Measurements from ENCODE around the gene AKR1C1.
A peak's percentile ranks its signal among the peaks of the same experiment; 100 is the strongest.
"Not testable (repeated sequence)": the region's sequence is repeated elsewhere in the genome, so short reads cannot be mapped to it uniquely, and the experiment has no call there.

Gene AKR1C1

GRCh38 chr10:5019770-5020612, 56.8 kb downstream of the AKR1C1 start:
- H3K9me3 ChIP-seq (ENCODE audit: control extremely low read depth in 1 of 5, control insufficient read depth in 4 of 5, insufficient read depth in 2 of 5, low read depth in 1 of 5, low read length in 4 of 5); H3K4me3 ChIP-seq (ENCODE audit: control insufficient read depth in 1 of 7, extremely low read depth in 1 of 7, insufficient read depth in 4 of 7, low read depth in 2 of 7, low read length in 6 of 7); H3K36me3 ChIP-seq (ENCODE audit: control insufficient read depth in 4 of 4, insufficient read depth in 4 of 4, low read length in 3 of 4); CTCF ChIA-PET; H3K27me3 ChIP-seq (replicated peaks in 2 of 5; ENCODE audit: control insufficient read depth in 4 of 5, insufficient read depth in 5 of 5, low read length in 4 of 5); H3K27ac ChIP-seq (ENCODE audit: insufficient read depth in 1 of 2, low read depth in 1 of 2, low read length in 2 of 2, poor library complexity in 1 of 2, severe bottlenecking in 2 of 2); POLR2A ChIA-PET: not testable (repeated sequence)
- 0% methylated on average over 1 of the region's 6 CpGs for WGBS (ENCODE audit: insufficient coverage)
- peak; percentile 19 to 79 (median 73) for DNase-seq
- H3K4me1 ChIP-seq (ENCODE audit: control extremely low read depth in 1 of 4, control insufficient read depth in 4 of 4, insufficient read depth in 4 of 4, low read length in 3 of 4): peaks cover 2 to 39% (median 27%) of the 10 kb centered on the region in 4 experiments

GRCh38 chr10:5021624-5022290, 58.5 kb downstream of the AKR1C1 start:
- DNase-seq: peak in 2 of 3 donors; percentile 5 to 25
- H3K36me3 ChIP-seq (ENCODE audit: control insufficient read depth in 4 of 4, insufficient read depth in 4 of 4, low read length in 3 of 4); H3K9me3 ChIP-seq (ENCODE audit: control extremely low read depth in 1 of 5, control insufficient read depth in 4 of 5, insufficient read depth in 2 of 5, low read depth in 1 of 5, low read length in 4 of 5); H3K27me3 ChIP-seq (replicated peaks in 2 of 5; ENCODE audit: control insufficient read depth in 4 of 5, insufficient read depth in 5 of 5, low read length in 4 of 5); H3K4me3 ChIP-seq (ENCODE audit: control insufficient read depth in 1 of 7, extremely low read depth in 1 of 7, insufficient read depth in 4 of 7, low read depth in 2 of 7, low read length in 6 of 7); POLR2A ChIA-PET; H3K27ac ChIP-seq (ENCODE audit: insufficient read depth in 1 of 2, low read depth in 1 of 2, low read length in 2 of 2, poor library complexity in 1 of 2, severe bottlenecking in 2 of 2): not testable (repeated sequence)
- CTCF ChIA-PET: interaction anchor here (1.6 kb wide), 1 partner anchor 11 kb away, joined by 4 read pairs; no protein-coding TSS in a partner anchor
- H3K4me1 ChIP-seq (ENCODE audit: control extremely low read depth in 1 of 4, control insufficient read depth in 4 of 4, insufficient read depth in 4 of 4, low read length in 3 of 4): peaks cover 7 to 51% (median 38%) of the 10 kb centered on the region in 4 experiments
- 69% methylated on average over 6 of the region's 10 CpGs for WGBS (ENCODE audit: insufficient coverage)

- H3K36me3 ChIP-seq (ENCODE audit: control insufficient read depth in 4 of 4, insufficient read depth in 4 of 4, low read length in 3 of 4): no peaks in the 10 kb centered on the region
- no peak overlapping the region for H3K4me3 ChIP-seq (ENCODE audit: control insufficient read depth in 1 of 7, extremely low read depth in 1 of 7, insufficient read depth in 4 of 7, low read depth in 2 of 7, low read length in 6 of 7)
- WGBS (ENCODE audit: insufficient coverage): 8% methylated on average over 4 of the region's 4 CpGs
- POLR2A ChIA-PET: no interaction called here
- peaks cover 0 to 2% (median 0%) of the 10 kb centered on the region in 5 experiments for H3K9me3 ChIP-seq (ENCODE audit: control extremely low read depth in 1 of 5, control insufficient read depth in 4 of 5, insufficient read depth in 2 of 5, low read depth in 1 of 5, low read length in 4 of 5)
- H3K27ac ChIP-seq (ENCODE audit: insufficient read depth in 1 of 2, low read depth in 1 of 2, low read length in 2 of 2, poor library complexity in 1 of 2, severe bottlenecking in 2 of 2): no peak overlapping the region
- CTCF ChIA-PET: interaction anchor here (1.2 to 1.6 kb wide), 2 partner anchors 10 to 320 kb away, joined by 3 to 4 read pairs; no protein-coding TSS in a partner anchor
- peaks cover 7 to 47% (median 38%) of the 10 kb centered on the region in 4 experiments for H3K4me1 ChIP-seq (ENCODE audit: control extremely low read depth in 1 of 4, control insufficient read depth in 4 of 4, insufficient read depth in 4 of 4, low read length in 3 of 4)
- DNase-seq: peak; percentile 11 to 56 (median 33)
- H3K27me3 ChIP-seq (replicated peaks in 2 of 5; ENCODE audit: control insufficient read depth in 4 of 5, insufficient read depth in 5 of 5, low read length in 4 of 5): no peaks in the 10 kb centered on the region
These were observed 60.1 kb downstream of the AKR1C1 start for GRCh38 chr10:5023177-5023805.

GRCh38 chr10:5025461-5025881, 62.3 kb downstream of the AKR1C1 start:
- H3K27me3 ChIP-seq (replicated peaks in 2 of 5; ENCODE audit: control insufficient read depth in 4 of 5, insufficient read depth in 5 of 5, low read length in 4 of 5); H3K27ac ChIP-seq (ENCODE audit: insufficient read depth in 1 of 2, low read depth in 1 of 2, low read length in 2 of 2, poor library complexity in 1 of 2, severe bottlenecking in 2 of 2); H3K36me3 ChIP-seq (ENCODE audit: control insufficient read depth in 4 of 4, insufficient read depth in 4 of 4, low read length in 3 of 4); POLR2A ChIA-PET: not testable (repeated sequence)
- DNase-seq: peak; percentile 60 to 95 (median 91)
- Histone ChIP-seq H3K4me1 (ENCODE audit: control extremely low read depth in 1 of 4, control insufficient read depth in 4 of 4, insufficient read depth in 4 of 4, low read length in 3 of 4) (peaks cover 7 to 33% (median 31%) of the 10 kb centered on the region in 4 experiments), H3K9me3 (ENCODE audit: control extremely low read depth in 1 of 5, control insufficient read depth in 4 of 5, insufficient read depth in 2 of 5, low read depth in 1 of 5, low read length in 4 of 5) (peaks cover 0 to 12% (median 4%) of the 10 kb centered on the region in 5 experiments), H3K4me3 (ENCODE audit: control insufficient read depth in 1 of 7, extremely low read depth in 1 of 7, insufficient read depth in 4 of 7, low read depth in 2 of 7, low read length in 6 of 7) (peak overlapping the region in 2 of 7 experiments; percentile 6 to 38)
- CTCF ChIA-PET: interaction anchor here (1.6 kb wide), 1 partner anchor 12 kb away, joined by 4 read pairs; no protein-coding TSS in a partner anchor

- WGBS (ENCODE audit: insufficient coverage): no CpG with 5 or more reads among the region's 1 CpG
- ChIA-PET POLR2A (no interaction called here), CTCF (no interaction called here)
- no peak overlapping the region for H3K27ac ChIP-seq (ENCODE audit: insufficient read depth in 1 of 2, low read depth in 1 of 2, low read length in 2 of 2, poor library complexity in 1 of 2, severe bottlenecking in 2 of 2)
- peak in 1 of 3 donors; percentile 6 for DNase-seq
- H3K4me3 ChIP-seq (ENCODE audit: control insufficient read depth in 1 of 7, extremely low read depth in 1 of 7, insufficient read depth in 4 of 7, low read depth in 2 of 7, low read length in 6 of 7): no peak overlapping the region
- peaks cover 3 to 42% (median 11%) of the 10 kb centered on the region in 5 experiments for H3K9me3 ChIP-seq (ENCODE audit: control extremely low read depth in 1 of 5, control insufficient read depth in 4 of 5, insufficient read depth in 2 of 5, low read depth in 1 of 5, low read length in 4 of 5)
- H3K27me3 ChIP-seq (replicated peaks in 2 of 5; ENCODE audit: control insufficient read depth in 4 of 5, insufficient read depth in 5 of 5, low read length in 4 of 5): no peaks in the 10 kb centered on the region
- no peaks in the 10 kb centered on the region for H3K36me3 ChIP-seq (ENCODE audit: control insufficient read depth in 4 of 4, insufficient read depth in 4 of 4, low read length in 3 of 4)
- peaks cover under 1 to 3% (median 2%) of the 10 kb centered on the region in 4 experiments for H3K4me1 ChIP-seq (ENCODE audit: control extremely low read depth in 1 of 4, control insufficient read depth in 4 of 4, insufficient read depth in 4 of 4, low read length in 3 of 4)
These were observed 67.8 kb downstream of the AKR1C1 start for GRCh38 chr10:5030989-5031388.

- peaks cover 3 to 41% (median 11%) of the 10 kb centered on the region in 5 experiments for H3K9me3 ChIP-seq (ENCODE audit: control extremely low read depth in 1 of 5, control insufficient read depth in 4 of 5, insufficient read depth in 2 of 5, low read depth in 1 of 5, low read length in 4 of 5)
- H3K4me3 ChIP-seq (ENCODE audit: control insufficient read depth in 1 of 7, extremely low read depth in 1 of 7, insufficient read depth in 4 of 7, low read depth in 2 of 7, low read length in 6 of 7); H3K27ac ChIP-seq (ENCODE audit: insufficient read depth in 1 of 2, low read depth in 1 of 2, low read length in 2 of 2, poor library complexity in 1 of 2, severe bottlenecking in 2 of 2); H3K4me1 ChIP-seq (ENCODE audit: control extremely low read depth in 1 of 4, control insufficient read depth in 4 of 4, insufficient read depth in 4 of 4, low read length in 3 of 4); H3K36me3 ChIP-seq (ENCODE audit: control insufficient read depth in 4 of 4, insufficient read depth in 4 of 4, low read length in 3 of 4); POLR2A ChIA-PET; CTCF ChIA-PET; H3K27me3 ChIP-seq (replicated peaks in 2 of 5; ENCODE audit: control insufficient read depth in 4 of 5, insufficient read depth in 5 of 5, low read length in 4 of 5); DNase-seq: not testable (repeated sequence)
- 100% methylated on average over 2 of the region's 4 CpGs for WGBS (ENCODE audit: insufficient coverage)
These were observed 68.4 kb downstream of the AKR1C1 start for GRCh38 chr10:5031588-5031987.
